Ramos (cell line): ENCODE measurements around the gene GPR61.

Experiments used
- in situ Hi-C: fragments of 300-500 bp; cut with MboI; formaldehyde crosslinking; loops from one replicate; pipeline ENCODE4 v1.14.3; 2022; ENCODE audit warnings: low sequenced_read_pairs; ENCODE audit not compliant: unreplicated experiment

GPR61 gene

DNA sequence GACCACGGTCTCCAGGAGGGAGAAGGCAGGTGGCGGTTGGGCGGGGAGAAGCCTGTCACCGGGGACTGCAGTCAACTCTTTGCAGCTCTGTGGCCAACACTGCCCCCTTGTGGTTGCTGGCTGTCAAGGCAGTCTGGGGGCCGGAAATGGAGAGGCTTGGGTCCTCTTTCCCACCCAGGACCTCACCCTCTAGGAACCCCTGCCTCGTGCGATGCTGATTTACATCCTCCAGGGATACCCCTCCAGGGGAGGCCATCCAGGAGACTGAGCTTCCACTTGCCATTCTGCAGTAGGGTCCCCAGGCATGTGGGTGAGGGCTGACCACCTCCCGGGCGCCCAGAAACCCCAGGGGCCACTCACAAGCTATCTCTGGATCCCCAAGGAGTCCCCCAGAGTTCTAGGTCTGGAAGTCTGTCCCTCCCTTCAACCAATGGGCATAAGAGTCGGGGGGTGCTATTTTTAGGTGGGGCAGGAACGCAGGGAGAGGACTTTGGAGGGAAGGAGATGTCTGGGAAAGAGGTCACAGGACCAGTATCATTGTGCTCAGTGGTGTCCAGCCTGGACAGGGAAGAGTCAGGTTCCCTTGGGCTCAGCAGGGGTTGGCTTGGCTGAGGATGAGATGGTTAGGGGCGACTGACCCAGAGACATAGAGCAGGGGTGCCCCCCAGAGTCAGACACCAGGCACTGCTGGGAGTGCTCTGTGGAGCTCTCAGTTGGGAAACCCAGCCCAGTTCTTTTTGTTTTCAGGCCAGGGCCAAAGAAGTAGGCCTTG is 7.1 kb upstream of the GPR61 start:
- in situ Hi-C loops = loop anchor here (5.0 kb wide), 2 partner anchors 35 to 265 kb away; no protein-coding TSS in a partner anchor

DNA sequence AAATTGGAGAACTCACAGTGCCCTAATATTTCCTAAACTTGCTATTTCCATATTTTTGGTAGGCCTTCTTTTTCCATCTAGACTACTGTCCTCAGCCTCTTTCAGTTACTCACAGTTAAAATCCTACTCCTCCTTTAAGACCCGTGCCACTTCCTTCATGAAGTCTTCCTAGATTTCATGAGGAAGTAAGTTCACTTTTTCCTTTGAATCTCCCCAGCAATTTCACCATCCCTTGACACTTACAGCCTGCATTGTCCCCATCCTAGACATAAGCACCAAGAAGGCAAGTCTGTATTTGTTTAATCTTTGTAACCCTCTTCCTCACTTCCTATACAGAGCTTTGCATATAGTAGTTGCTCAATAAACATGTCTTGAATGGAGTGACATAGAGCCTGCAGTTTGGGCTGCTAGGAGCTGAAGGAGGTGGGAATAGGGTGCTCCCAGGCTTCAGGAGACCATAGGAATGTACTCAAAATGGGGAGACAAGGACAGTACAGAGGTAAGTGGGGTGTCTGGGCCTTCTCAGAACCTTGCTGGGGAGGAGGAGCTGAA is 5.3 kb upstream of the GPR61 start:
- in situ Hi-C loops = loop anchor here (5.0 kb wide), 2 partner anchors 37 to 267 kb away; no protein-coding TSS in a partner anchor

DNA sequence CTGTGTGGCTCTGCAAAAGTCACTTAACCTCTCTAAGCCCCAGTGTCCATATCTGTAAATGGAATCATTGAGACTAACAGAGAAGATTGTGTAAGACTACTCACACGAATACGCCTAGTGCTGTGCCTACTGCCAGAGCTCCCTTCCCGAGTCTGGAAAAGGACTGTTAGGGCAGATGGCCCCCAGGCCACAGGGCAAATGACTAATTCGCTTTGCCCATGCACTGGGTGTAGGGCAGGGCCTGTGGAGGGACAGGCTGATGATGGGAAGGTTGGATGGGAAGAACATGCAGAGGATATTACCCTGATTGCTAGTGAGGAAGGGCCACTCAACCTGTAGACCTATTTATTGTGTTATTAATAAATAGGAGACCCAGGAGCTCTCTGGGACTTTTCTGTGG is 4.2 kb upstream of the GPR61 start:
- in situ Hi-C loops = loop anchor here (5.0 kb wide), 1 partner anchor 237 kb away; no protein-coding TSS in a partner anchor

- in situ Hi-C loops = loop anchor here (5.0 kb wide), 1 partner anchor 236 kb away; no protein-coding TSS in a partner anchor
These were observed 3.6 kb upstream of the GPR61 start for GRCh38 chr1:109535971-109536491.

GRCh38 chr1:109537450-109538178 is 2.1 kb upstream of the GPR61 start:
- in situ Hi-C loops = loop anchor here (5.0 kb wide), 1 partner anchor 235 kb away; no protein-coding TSS in a partner anchor

- in situ Hi-C loops = loop anchor here (5.0 kb wide), 1 partner anchor 233 kb away; no protein-coding TSS in a partner anchor
These were observed 681 bp upstream of the GPR61 start for GRCh38 chr1:109538827-109539555.

DNA sequence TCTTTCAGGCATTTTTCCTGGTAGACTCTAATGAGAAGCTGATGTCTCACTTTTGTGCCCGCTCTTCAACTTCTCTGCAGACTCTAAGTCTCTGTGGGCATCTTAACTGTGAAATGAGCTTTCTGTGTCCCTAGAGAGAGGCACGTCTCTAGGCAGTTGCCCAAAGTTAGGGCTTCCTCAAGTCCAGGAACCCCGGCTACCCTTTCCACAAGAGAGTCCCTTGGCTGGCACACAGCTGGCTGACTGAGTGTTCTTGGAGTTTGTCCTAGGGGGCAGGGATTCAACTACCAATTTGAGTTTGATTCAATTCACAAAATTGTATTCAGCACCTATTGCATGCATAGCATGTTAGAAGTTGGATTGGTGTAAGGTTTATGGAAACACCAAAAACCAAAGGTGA is 1.4 kb downstream of the GPR61 start:
- in situ Hi-C loops = no loop called here

DNA sequence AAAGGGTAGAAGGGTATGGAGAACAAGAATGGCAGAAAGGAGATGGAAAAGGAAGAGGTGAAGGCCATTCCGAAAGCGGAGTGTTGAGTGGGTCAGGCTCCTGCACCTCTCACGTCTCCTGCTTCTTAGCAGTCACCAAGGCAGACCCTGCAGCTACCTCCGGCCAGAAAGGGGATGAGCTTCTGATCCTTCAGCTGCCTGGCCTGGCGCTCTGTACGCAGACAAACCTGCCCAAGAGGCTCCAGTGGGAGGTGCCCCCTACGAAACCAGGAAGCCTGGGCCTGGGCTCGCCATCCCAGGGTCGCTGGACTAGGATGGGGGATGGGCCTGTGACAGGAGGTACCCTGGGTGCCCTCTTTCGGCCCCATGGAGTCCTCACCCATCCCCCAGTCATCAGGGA is 3.0 kb downstream of the GPR61 start:
- in situ Hi-C loops = no loop called here

DNA sequence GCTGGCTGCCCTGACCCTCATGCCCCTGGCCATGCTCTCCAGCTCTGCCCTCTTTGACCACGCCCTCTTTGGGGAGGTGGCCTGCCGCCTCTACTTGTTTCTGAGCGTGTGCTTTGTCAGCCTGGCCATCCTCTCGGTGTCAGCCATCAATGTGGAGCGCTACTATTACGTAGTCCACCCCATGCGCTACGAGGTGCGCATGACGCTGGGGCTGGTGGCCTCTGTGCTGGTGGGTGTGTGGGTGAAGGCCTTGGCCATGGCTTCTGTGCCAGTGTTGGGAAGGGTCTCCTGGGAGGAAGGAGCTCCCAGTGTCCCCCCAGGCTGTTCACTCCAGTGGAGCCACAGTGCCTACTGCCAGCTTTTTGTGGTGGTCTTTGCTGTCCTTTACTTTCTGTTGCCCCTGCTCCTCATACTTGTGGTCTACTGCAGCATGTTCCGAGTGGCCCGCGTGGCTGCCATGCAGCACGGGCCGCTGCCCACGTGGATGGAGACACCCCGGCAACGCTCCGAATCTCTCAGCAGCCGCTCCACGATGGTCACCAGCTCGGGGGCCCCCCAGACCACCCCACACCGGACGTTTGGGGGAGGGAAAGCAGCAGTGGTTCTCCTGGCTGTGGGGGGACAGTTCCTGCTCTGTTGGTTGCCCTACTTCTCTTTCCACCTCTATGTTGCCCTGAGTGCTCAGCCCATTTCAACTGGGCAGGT is 3.8 kb downstream of the GPR61 start:
- in situ Hi-C loops = no loop called here

DNA sequence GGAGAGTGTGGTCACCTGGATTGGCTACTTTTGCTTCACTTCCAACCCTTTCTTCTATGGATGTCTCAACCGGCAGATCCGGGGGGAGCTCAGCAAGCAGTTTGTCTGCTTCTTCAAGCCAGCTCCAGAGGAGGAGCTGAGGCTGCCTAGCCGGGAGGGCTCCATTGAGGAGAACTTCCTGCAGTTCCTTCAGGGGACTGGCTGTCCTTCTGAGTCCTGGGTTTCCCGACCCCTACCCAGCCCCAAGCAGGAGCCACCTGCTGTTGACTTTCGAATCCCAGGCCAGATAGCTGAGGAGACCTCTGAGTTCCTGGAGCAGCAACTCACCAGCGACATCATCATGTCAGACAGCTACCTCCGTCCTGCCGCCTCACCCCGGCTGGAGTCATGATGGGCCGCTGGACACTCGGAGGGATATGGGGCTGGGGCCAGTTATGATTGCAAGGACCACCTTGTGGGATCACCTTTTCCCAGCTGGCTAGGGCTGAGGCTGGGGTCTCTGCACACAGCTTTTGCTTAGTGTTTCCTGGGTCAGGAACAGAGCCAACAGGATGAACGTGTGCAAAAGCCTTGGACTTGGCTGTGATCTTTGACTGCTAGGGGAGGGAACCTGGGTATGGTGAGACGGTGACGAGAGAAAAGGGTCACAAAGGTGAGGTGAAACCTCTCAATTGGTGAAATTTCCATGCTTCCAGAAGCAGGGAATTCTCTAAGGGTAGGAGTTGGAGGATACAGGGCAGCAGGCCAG is 4.5 kb downstream of the GPR61 start:
- in situ Hi-C loops = no loop called here

DNA sequence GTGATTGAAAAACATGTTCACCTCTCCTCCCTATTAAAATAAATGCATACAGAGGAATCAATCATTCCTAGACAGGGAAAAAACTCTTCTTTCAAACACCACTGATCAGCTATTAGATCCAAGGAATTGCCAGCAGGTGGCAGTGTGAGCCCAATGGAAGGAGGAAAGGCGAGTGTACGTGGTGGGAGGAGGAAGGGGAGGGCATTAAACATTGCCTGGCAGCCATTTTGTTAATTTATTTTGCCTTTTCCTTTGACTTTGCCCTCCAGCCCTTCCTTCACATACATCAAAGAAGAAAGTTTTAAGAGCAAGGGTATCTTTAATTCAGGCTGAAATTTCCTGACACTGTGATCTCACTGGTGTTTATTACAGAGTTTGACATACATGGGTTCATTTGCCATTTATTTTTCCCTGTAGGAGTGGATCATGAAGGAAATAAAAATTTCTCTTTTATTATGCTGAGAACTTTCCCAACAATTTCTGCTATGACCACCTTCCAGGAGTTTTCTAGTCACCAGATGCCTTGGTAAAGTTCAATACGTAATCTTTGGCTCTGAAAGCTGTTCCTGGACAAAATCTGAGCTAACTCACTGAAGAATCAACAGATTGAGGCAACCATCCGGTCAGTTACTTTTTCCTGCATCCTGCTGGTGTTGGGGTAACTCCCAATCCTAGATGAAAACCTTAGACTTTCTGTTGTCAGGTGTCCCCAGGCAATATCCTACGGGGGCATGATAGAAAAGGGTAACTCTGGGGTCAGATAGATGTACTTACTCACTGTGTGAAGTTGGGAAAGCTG is 6.8 kb downstream of the GPR61 start:
- in situ Hi-C loops = loop anchor here (5.0 kb wide), 2 partner anchors 81 to 441 kb away; no protein-coding TSS in a partner anchor

- in situ Hi-C loops = loop anchor here (5.0 kb wide), 2 partner anchors 80 to 440 kb away; no protein-coding TSS in a partner anchor
These were observed 8.0 kb downstream of the GPR61 start for GRCh38 chr1:109547463-109548320.

- in situ Hi-C loops = loop anchor here (5.0 kb wide), 2 partner anchors 79 to 439 kb away; no protein-coding TSS in a partner anchor
These were observed 8.9 kb downstream of the GPR61 start, which contains the start of gene GNAI3 for GRCh38 chr1:109548321-109549267. Gene GNAI3 (plus strand): TSS chr1:109548615. CDS start chr1:109548721, 106 bp downstream.

DNA sequence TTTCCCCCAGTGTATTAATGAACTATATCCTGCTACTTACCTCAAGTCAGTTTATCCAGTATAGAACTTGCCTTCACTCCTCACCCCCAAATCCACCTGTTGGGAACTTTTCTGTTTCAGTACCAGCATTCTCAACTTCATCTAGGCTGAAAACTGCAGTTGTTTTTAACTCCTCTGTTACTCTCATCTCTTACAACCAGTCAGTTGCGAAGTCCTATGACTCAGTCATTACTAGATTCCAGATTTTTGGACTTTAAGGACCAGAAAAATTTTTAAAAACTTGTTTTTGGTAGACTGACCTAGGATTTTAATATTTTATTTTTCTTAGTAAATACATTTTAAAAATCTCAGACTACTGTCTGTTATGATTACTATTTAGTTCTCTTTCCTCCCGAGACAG is 16.9 kb downstream of the GPR61 start:
- in situ Hi-C loops = no loop called here

- in situ Hi-C loops = no loop called here
These were observed 17.8 kb downstream of the GPR61 start for GRCh38 chr1:109557520-109557919.

DNA sequence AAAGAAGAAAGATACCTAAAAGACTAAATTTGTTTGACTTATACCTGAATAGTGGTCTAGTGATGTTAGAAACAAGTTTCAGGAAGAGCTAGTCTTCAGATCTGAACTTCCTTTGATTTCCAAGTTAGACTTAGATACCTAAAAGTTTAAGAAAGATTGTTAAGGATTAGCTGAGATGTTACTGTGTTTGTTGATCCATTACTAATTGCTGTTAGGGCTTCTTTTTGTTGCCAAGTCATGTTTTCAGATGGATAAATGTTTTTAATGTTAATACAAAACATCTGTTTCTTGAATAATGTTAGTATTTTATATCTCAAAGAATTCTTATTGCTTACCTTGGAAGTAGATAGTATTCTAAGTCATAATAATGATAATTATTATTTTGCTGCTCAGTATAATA is 20.3 kb downstream of the GPR61 start:
- in situ Hi-C loops = no loop called here
